ENCODE results near the gene EPB41L2.

DNA sequence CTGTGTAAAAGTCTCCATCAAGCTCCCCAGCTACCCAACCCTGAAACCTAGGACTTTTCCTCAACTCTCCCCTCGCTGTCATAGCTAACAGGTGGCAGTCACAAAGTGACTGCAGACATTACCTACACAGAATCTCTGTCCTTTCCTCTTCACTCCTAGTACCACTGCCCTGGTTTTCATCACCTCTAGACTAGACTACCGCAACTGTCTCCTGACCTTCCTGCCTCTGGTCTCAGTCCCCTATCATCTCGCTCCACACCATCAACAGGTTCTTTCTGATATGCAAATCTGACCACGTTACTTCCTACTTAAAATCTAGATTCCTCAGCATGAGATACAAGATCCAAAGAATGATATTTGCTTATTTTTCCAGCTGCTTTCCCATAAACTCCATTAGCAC lies 142.1 kb downstream of the EPB41L2 start:
- TF ChIP-seq, protein P1, sequence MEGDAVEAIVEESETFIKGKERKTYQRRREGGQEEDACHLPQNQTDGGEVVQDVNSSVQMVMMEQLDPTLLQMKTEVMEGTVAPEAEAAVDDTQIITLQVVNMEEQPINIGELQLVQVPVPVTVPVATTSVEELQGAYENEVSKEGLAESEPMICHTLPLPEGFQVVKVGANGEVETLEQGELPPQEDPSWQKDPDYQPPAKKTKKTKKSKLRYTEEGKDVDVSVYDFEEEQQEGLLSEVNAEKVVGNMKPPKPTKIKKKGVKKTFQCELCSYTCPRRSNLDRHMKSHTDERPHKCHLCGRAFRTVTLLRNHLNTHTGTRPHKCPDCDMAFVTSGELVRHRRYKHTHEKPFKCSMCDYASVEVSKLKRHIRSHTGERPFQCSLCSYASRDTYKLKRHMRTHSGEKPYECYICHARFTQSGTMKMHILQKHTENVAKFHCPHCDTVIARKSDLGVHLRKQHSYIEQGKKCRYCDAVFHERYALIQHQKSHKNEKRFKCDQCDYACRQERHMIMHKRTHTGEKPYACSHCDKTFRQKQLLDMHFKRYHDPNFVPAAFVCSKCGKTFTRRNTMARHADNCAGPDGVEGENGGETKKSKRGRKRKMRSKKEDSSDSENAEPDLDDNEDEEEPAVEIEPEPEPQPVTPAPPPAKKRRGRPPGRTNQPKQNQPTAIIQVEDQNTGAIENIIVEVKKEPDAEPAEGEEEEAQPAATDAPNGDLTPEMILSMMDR (IDR thresholded peaks at IDR 0.05 in 8 of 11, conservative IDR thresholded peaks at IDR 0.05 in 3 of 11): no peak
- no peak for TF ChIP-seq POLR2A (IDR thresholded peaks at IDR 0.05)

All from spleen (tissue), 7 donors.